Measurements from ENCODE around the gene CHID1. TPM values are rescaled to one million over a fixed set of nuclear protein-coding genes. Genes with fewer than 3 reads are reported as not detected.
A peak's percentile ranks its signal among the peaks of the same experiment; 100 is the strongest.

Gene CHID1
- polyA plus RNA-seq, 1 donor from 2014 or later = 47.5 TPM

- Mint-ChIP-seq H3K27me3 (no peaks in the 10 kb centered on the region), H3K27ac (no peak overlapping the region), H3K4me3 (no peak overlapping the region), H3K9me3 (no peaks in the 10 kb centered on the region), H3K36me3 (no peaks in the 10 kb centered on the region), H3K4me1 (peaks cover 5 to 22% (median 14%) of the 10 kb centered on the region in 3 donors)
These were observed 14.5 kb upstream of the CHID1 start for GRCh38 chr11:925158-925495.

GRCh38 chr11:924406-925157 is 14.0 kb upstream of the CHID1 start:
- H3K36me3 Mint-ChIP-seq = no peaks in the 10 kb centered on the region
- H3K9me3 Mint-ChIP-seq = no peaks in the 10 kb centered on the region
- no peaks in the 10 kb centered on the region for H3K27me3 Mint-ChIP-seq
- peaks cover 4 to 22% (median 14%) of the 10 kb centered on the region in 3 donors for H3K4me1 Mint-ChIP-seq
- H3K4me3 Mint-ChIP-seq = peak overlapping the region in 3 of 4 donors; percentile 5 to 55 (median 41)
- peak overlapping the region in 2 of 3 donors; percentile 47 to 84 for H3K27ac Mint-ChIP-seq

DNA sequence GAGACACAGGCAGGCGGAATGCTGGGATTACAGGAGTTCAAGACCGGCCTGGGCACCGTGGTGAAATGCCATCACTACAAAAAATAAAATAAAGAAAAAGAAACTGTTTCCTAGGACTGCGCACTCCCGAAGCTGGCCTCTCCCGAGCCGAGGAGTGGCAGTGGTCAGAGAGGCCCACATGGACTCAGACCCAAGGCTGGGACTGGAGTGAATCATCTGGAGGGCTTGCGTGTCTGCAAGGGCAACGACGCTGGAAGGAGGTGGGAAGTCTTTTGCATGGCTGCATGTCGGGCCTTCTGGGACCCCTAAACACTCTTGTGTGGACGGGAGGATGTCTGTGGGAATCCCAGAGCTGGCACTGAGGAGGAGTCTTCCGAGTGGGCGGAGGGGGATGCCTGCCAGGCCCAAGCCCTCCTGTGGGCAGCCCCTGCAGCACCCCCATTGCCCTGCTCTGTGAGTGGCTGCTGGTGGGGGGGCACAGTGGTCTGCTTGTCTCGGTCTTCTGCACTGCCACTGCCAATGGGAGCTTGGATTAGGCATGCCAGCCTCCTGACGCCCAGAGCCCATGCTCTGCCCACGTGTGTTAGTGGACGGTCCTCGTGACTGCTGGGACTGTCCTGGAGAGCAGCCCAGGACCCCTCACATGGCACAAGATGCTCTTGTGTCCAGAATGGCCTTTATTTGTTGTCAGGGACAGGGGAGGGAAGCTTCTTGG is 13.2 kb upstream of the CHID1 start:
- H3K27me3 Mint-ChIP-seq = no peaks in the 10 kb centered on the region
- peak overlapping the region in 2 of 3 donors; percentile 47 to 84 for H3K27ac Mint-ChIP-seq
- peaks cover 7 to 23% (median 12%) of the 10 kb centered on the region in 3 donors for H3K4me1 Mint-ChIP-seq
- peak overlapping the region in 3 of 4 donors; percentile 43 to 84 (median 55) for H3K4me3 Mint-ChIP-seq
- H3K36me3 Mint-ChIP-seq = no peaks in the 10 kb centered on the region
- H3K9me3 Mint-ChIP-seq = no peaks in the 10 kb centered on the region

DNA sequence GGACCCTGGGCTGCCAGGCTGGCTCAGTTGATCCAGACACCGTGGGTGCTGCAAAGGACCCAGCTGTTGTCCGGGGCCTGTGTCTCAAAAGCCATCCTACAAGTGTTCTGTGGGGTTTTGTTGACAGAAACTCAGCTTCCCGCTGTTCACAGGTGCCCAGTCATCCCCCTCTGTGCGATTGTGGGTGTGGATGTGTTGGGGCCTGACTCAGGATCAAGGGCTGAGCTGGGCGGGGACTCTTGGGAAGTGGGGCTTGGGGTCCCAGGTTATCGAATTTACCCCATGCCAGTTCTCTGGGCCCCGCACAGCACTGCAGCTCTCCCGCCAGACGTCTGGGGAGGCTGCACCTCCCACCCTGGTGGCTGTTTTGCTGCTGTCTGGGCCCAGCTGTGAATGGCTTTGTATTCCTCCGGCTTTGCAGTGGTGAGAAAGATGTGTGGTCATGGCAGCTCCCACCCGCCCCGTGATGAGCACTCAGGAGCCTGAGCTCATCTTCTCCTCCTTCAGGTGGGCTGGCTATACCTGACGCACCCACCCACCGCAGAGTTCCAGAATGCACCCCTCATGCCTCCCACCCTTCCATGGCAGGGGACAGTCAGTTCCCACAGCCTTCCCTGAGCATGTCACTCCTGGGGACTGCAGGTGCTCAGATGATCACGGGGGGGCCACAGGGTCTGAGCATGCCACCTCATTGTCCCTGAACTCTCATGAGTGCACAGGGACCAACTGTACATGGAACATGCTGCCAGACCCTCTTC is 11.5 kb upstream of the CHID1 start:
- Mint-ChIP-seq H3K4me3 (peak overlapping the region in 1 of 4 donors; percentile 55), H3K4me1 (peaks cover 0 to 12% (median 4%) of the 10 kb centered on the region in 3 donors), H3K36me3 (no peaks in the 10 kb centered on the region), H3K9me3 (no peaks in the 10 kb centered on the region), H3K27ac (peak overlapping the region in 1 of 3 donors; percentile 84), H3K27me3 (no peaks in the 10 kb centered on the region)

DNA sequence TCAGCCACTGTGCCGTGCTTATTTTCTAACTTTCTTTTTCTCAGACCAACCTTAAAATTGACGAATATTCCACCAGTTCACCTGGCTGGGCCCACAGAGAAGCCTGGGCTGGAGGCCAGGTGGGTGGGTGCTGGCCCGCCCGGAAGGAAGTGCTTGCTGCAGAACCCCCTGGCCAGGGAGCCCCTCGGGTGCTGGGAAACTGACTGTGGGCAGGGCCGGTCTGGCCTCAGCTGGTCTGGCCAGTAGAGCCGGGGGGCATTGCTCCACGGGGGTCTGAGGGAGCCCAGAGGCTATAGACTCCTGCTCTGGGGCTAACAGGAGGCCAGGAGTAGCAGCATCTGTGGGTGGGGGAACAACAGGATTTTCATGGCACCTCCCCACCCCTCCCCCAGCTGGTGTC is 6.8 kb upstream of the CHID1 start:
- no peaks in the 10 kb centered on the region for H3K27me3 Mint-ChIP-seq
- no peaks in the 10 kb centered on the region for H3K36me3 Mint-ChIP-seq
- H3K9me3 Mint-ChIP-seq = no peaks in the 10 kb centered on the region
- H3K4me1 Mint-ChIP-seq = peaks cover 0 to 4% (median 3%) of the 10 kb centered on the region in 3 donors
- H3K4me3 Mint-ChIP-seq = no peak overlapping the region
- H3K27ac Mint-ChIP-seq = no peak overlapping the region

- no peaks in the 10 kb centered on the region for H3K9me3 Mint-ChIP-seq
- peaks cover 0 to 8% (median 6%) of the 10 kb centered on the region in 3 donors for H3K4me1 Mint-ChIP-seq
- H3K27me3 Mint-ChIP-seq = no peaks in the 10 kb centered on the region
- H3K36me3 Mint-ChIP-seq = no peaks in the 10 kb centered on the region
- no peak overlapping the region for H3K27ac Mint-ChIP-seq
- no peak overlapping the region for H3K4me3 Mint-ChIP-seq
These were observed 4.3 kb upstream of the CHID1 start for GRCh38 chr11:914747-915501.

DNA sequence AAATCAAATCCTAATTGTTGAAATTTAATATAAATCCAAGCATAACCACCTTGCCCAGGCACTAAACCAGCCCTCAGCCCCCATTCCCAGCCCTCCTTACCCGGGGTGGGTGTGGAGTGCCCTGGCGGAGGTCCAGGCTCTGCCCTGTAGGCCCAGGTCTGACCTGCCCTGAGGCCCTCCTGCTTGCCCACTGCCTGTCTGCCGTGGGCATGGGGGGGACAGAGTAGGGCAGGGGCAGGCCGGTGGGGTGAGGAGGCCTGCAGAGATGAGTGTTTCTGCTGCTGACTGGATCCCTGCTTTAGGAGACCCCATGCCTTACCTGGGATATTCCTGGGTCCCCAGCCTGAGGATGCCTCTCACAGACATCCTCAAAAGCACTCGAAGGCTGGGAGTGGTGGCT is 3.6 kb upstream of the CHID1 start:
- Mint-ChIP-seq H3K9me3 (no peaks in the 10 kb centered on the region), H3K4me1 (peaks cover 3 to 9% (median 7%) of the 10 kb centered on the region in 3 donors), H3K27ac (no peak overlapping the region), H3K27me3 (no peaks in the 10 kb centered on the region), H3K4me3 (no peak overlapping the region), H3K36me3 (no peaks in the 10 kb centered on the region)

GRCh38 chr11:913043-913442 is 2.4 kb upstream of the CHID1 start:
- H3K4me3 Mint-ChIP-seq = peak overlapping the region in 2 of 4 donors; percentile 52 to 67
- H3K27ac Mint-ChIP-seq = no peak overlapping the region
- peaks cover 4 to 13% (median 6%) of the 10 kb centered on the region in 3 donors for H3K4me1 Mint-ChIP-seq
- H3K36me3 Mint-ChIP-seq = no peaks in the 10 kb centered on the region
- H3K27me3 Mint-ChIP-seq = no peaks in the 10 kb centered on the region
- H3K9me3 Mint-ChIP-seq = no peaks in the 10 kb centered on the region

DNA sequence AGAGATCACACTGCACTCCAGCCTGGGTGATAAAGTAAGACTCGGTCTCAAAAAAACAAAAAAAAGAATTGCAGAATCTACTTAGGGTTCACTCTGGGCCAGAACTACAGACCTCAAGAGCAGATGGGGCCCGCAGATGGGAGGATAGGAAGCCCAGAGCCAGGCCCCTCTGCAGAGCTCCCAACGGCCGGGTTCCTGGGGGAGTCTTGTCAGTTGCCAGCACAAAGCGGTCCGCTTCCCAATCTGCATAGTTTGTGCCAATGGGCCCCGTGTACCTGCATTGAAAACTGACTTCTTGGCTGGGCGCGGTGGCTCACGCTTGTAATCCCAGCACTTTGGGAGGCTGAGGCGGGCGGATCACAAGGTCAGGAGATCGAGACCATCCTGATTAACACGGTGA is 1.7 kb upstream of the CHID1 start:
- Mint-ChIP-seq H3K9me3 (no peaks in the 10 kb centered on the region), H3K4me3 (peak overlapping the region in 3 of 4 donors; percentile 81 to 97 (median 92)), H3K27ac (no peak overlapping the region), H3K27me3 (no peaks in the 10 kb centered on the region), H3K36me3 (no peaks in the 10 kb centered on the region), H3K4me1 (peaks cover 4 to 17% (median 6%) of the 10 kb centered on the region in 3 donors)

GRCh38 chr11:911890-912219 is 1.2 kb upstream of the CHID1 start:
- peaks cover 1% of the 10 kb centered on the region for H3K36me3 Mint-ChIP-seq
- H3K27me3 Mint-ChIP-seq = no peaks in the 10 kb centered on the region
- H3K4me1 Mint-ChIP-seq = peaks cover 4 to 17% (median 6%) of the 10 kb centered on the region in 3 donors
- H3K4me3 Mint-ChIP-seq = peak overlapping the region; percentile 81 to 97 (median 94)
- H3K9me3 Mint-ChIP-seq = no peaks in the 10 kb centered on the region
- H3K27ac Mint-ChIP-seq = peak overlapping the region in 1 of 3 donors; percentile 83

GRCh38 chr11:911031-911889 is 650 bp upstream of the CHID1 start:
- Mint-ChIP-seq H3K4me1 (peaks cover 4 to 17% (median 6%) of the 10 kb centered on the region in 3 donors), H3K9me3 (no peaks in the 10 kb centered on the region), H3K27me3 (no peaks in the 10 kb centered on the region), H3K27ac (peak overlapping the region in 2 of 3 donors; percentile 32 to 83), H3K36me3 (peaks cover 1% of the 10 kb centered on the region), H3K4me3 (peak overlapping the region; percentile 81 to 97 (median 94))

DNA sequence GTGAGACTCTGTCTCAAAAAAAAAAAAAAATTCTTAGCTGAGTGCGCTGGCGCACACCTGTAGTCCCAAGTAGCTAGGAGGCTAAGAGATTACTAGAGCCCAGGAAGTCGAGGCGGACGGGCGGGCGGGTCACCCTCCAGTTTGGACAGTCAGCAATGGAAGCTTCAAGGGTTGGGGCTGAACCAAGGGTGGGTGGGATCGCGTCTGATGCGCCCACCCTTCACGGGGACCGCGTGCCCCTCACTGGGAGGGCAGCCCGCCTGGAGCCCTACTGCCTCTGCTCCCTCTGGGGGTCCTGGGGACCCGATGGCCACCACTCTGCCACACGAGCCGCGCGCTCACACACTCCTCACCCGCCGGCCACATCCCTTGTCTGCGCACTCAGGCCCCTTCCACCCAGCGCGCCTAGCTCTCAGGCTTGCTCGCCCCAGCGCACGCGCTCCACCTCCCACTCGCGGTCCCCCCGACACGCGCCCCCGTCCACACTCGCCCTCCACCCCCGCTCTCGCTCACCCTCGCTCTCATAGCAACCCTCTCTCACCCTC is 494 bp downstream of the CHID1 start:
- H3K4me3 Mint-ChIP-seq = peak overlapping the region; percentile 80 to 92 (median 86)
- no peaks in the 10 kb centered on the region for H3K9me3 Mint-ChIP-seq
- no peak overlapping the region for H3K27ac Mint-ChIP-seq
- no peaks in the 10 kb centered on the region for H3K27me3 Mint-ChIP-seq
- H3K4me1 Mint-ChIP-seq = peaks cover 5 to 17% (median 6%) of the 10 kb centered on the region in 3 donors
- peaks cover 2% of the 10 kb centered on the region for H3K36me3 Mint-ChIP-seq

DNA sequence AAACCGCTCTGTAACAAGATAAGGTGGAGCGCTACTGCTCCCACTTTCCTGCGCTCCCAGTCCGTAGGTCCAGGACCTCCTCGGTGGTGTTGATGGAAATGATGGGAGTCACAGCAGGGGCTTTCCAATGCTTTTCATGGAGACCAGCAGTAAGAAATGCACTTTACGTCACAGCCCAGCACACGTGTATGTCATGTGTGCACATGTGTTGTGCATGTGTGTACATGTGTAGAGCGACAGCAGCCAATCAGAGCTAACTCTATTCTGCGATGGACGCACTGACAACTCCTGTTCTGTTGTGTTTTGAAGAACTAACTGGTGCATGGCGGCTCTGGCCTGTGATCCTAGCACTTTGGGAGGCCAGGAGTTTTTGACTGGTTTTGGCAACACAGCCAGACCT is 1.2 kb downstream of the CHID1 start:
- Mint-ChIP-seq H3K4me3 (peak overlapping the region; percentile 80 to 92 (median 86)), H3K27ac (peak overlapping the region in 2 of 3 donors; percentile 46 to 48), H3K4me1 (peaks cover 5 to 17% (median 6%) of the 10 kb centered on the region in 3 donors), H3K27me3 (no peaks in the 10 kb centered on the region), H3K36me3 (peaks cover 3% of the 10 kb centered on the region), H3K9me3 (no peaks in the 10 kb centered on the region)
